ENCODE data around the gene OR4K17. TPM values are rescaled to one million over a fixed set of nuclear protein-coding genes. Genes with fewer than 3 reads are reported as not detected.

The OR4K17 gene
- polyA plus RNA-seq, 1 donor from 2014 or later: not detected

- H3K9me3 ChIP-seq (ENCODE audit: low read length): no peaks in the 10 kb centered on the region
- no peaks in the 10 kb centered on the region for H4K20me1 ChIP-seq (ENCODE audit: insufficient read depth)
- no peaks in the 10 kb centered on the region for H3K27me3 ChIP-seq (ENCODE audit: insufficient read depth, low read depth, low read length)
- no peaks in the 10 kb centered on the region for H3K79me2 ChIP-seq (replicated peaks; ENCODE audit: insufficient read depth, low read length)
- H3K4me3 ChIP-seq (ENCODE audit: low read length): no peak overlapping the region
- no peak overlapping the region for H3K27ac ChIP-seq (ENCODE audit: low read length)
- TF ChIP-seq MXI1 (conservative IDR thresholded peaks at IDR 0.05; ENCODE audit: poor library complexity, severe bottlenecking) (no peak), SMC3 (conservative IDR thresholded peaks at IDR 0.05; ENCODE audit: poor library complexity) (no peak), EP300 (conservative IDR thresholded peaks at IDR 0.05; ENCODE audit: poor library complexity, severe bottlenecking) (no peak), TAF1 (IDR thresholded peaks at IDR 0.05; ENCODE audit: low read depth) (no peak), EZH2 (IDR thresholded peaks at IDR 0.05; ENCODE audit: borderline replicate concordance, insufficient read depth, low read length, poor library complexity, severe bottlenecking) (no peak), CTCF (IDR thresholded peaks at IDR 0.05; ENCODE audit: poor library complexity, severe bottlenecking) (no peak), RAD21 (conservative IDR thresholded peaks at IDR 0.05) (no peak), REST (IDR thresholded peaks at IDR 0.05; ENCODE audit: borderline replicate concordance) (no peak), POLR2AphosphoS5 (IDR thresholded peaks at IDR 0.05) (no peak)
- no peak overlapping the region for H3K4me2 ChIP-seq (ENCODE audit: low read length)
- no peaks in the 10 kb centered on the region for H3F3A ChIP-seq (ENCODE audit: insufficient read depth, low read length, poor library complexity, severe bottlenecking)
- no peaks in the 10 kb centered on the region for H3K9me2 ChIP-seq (ENCODE audit: insufficient read depth, low read length)
- no peak overlapping the region for H3K9ac ChIP-seq (ENCODE audit: low read length)
- H2AFZ ChIP-seq (ENCODE audit: low read depth, low read length): no peak overlapping the region
- H3K36me3 ChIP-seq (ENCODE audit: insufficient read depth, low read length): no peaks in the 10 kb centered on the region
These were observed 8.3 kb downstream of the OR4K17 start for GRCh38 chr14:20118795-20119194.

- TF ChIP-seq TAF1 (IDR thresholded peaks at IDR 0.05; ENCODE audit: low read depth): no peak
- TF ChIP-seq EZH2 (IDR thresholded peaks at IDR 0.05; ENCODE audit: borderline replicate concordance, insufficient read depth, low read length, poor library complexity, severe bottlenecking): no peak
- no peak for TF ChIP-seq EP300 (conservative IDR thresholded peaks at IDR 0.05; ENCODE audit: poor library complexity, severe bottlenecking)
- no peak for TF ChIP-seq SMC3 (conservative IDR thresholded peaks at IDR 0.05; ENCODE audit: poor library complexity)
- no peak for TF ChIP-seq REST (IDR thresholded peaks at IDR 0.05; ENCODE audit: borderline replicate concordance)
- Histone ChIP-seq H3K36me3 (ENCODE audit: insufficient read depth, low read length) (no peaks in the 10 kb centered on the region), H3K9me3 (ENCODE audit: low read length) (peaks cover 9% of the 10 kb centered on the region), H3K9ac (ENCODE audit: low read length) (no peak within 1 kb of the TSS), H3F3A (ENCODE audit: insufficient read depth, low read length, poor library complexity, severe bottlenecking) (no peaks in the 10 kb centered on the region), H3K27ac (ENCODE audit: low read length) (no peak within 1 kb of the TSS), H2AFZ (ENCODE audit: low read depth, low read length) (no peak within 1 kb of the TSS), H3K27me3 (ENCODE audit: insufficient read depth, low read depth, low read length) (no peaks in the 10 kb centered on the region), H3K9me2 (ENCODE audit: insufficient read depth, low read length) (no peaks in the 10 kb centered on the region), H3K79me2 (replicated peaks; ENCODE audit: insufficient read depth, low read length) (no peaks in the 10 kb centered on the region), H3K4me2 (ENCODE audit: low read length) (no peak within 1 kb of the TSS), H3K4me3 (ENCODE audit: low read length) (no peak within 1 kb of the TSS), H4K20me1 (ENCODE audit: insufficient read depth) (no peaks in the 10 kb centered on the region)
These were observed 28.0 kb downstream of the OR4K17 start, which contains the start of gene OR4N5 for GRCh38 chr14:20138520-20138919. Gene OR4N5 (plus strand): TSS chr14:20138820. CDS start chr14:20143736, 4,916 bp downstream.

Data from neural cell (in vitro differentiated cells).